ENCODE results near the gene DLST. TPM values are rescaled to one million over a fixed set of nuclear protein-coding genes. Genes with fewer than 3 reads are reported as not detected.

Gene DLST
- polyA plus RNA-seq, 2 of the 4 experiments (the other 2 are of a cell fraction), result 102 to 129 TPM

- Histone ChIP-seq H3K9me3 (no peaks in the 10 kb centered on the region), H3K4me3 (no peak overlapping the region), H3K4me1 (peaks cover 12% of the 10 kb centered on the region), H3K27ac (no peak overlapping the region), H3K4me2 (no peak overlapping the region)
- FAIRE-seq (no peak), DNase-seq (ENCODE audit: low read depth in 1 of 2, low spot score in 1 of 2) (no peak), ATAC-seq (no peak)
- TF ChIP-seq HOXB13 (CRISPR knock-in tag; IDR thresholded peaks at IDR 0.05; ENCODE audit: low read depth) (no peak), HES2 (IDR thresholded peaks at IDR 0.05) (no peak), HEYL (CRISPR knock-in tag; IDR thresholded peaks at IDR 0.05) (no peak), EP300 (IDR thresholded peaks at IDR 0.05) (no peak), EHF (CRISPR knock-in tag; IDR thresholded peaks at IDR 0.05) (no peak), RARB (CRISPR knock-in tag; IDR thresholded peaks at IDR 0.05) (no peak), ESRRA (IDR thresholded peaks at IDR 0.05; ENCODE audit: borderline replicate concordance, low read length) (no peak), EHMT2 (IDR thresholded peaks at IDR 0.05; ENCODE audit: low read depth) (no peak), USF2 (IDR thresholded peaks at IDR 0.05) (no peak), KDM5A (IDR thresholded peaks at IDR 0.05) (no peak), RAD21 (conservative IDR thresholded peaks at IDR 0.05 in 1 of 2, IDR thresholded peaks at IDR 0.05 in 1 of 2) (no peak), ZC3H11A (IDR thresholded peaks at IDR 0.05) (no peak)
- 73% methylated on average over 8 of the region's 8 CpGs for WGBS (ENCODE audit: missing lambda C conversion rate)
- POLR2A ChIA-PET, result interaction anchor here (0.6 kb wide), 1 partner anchor 72 kb away, joined by 3 read pairs; no protein-coding TSS in a partner anchor
- CTCF ChIA-PET, result interaction anchor here (1.2 to 6.2 kb wide), 4 partner anchors 10 to 152 kb away, joined by 3 to 50 read pairs (median 9); no protein-coding TSS in a partner anchor
These were observed 55.0 kb downstream of the DLST start for GRCh38 chr14:74936731-74937130.

- ATAC-seq (no peak), DNase-seq (ENCODE audit: low read depth in 1 of 2, low spot score in 1 of 2) (no peak), FAIRE-seq (no peak)
- ChIA-PET CTCF (interaction anchor here (3.2 to 6.2 kb wide), 3 partner anchors 9 to 151 kb away, joined by 13 to 50 read pairs (median 14); no protein-coding TSS in a partner anchor), POLR2A (no interaction called here)
- Histone ChIP-seq H3K4me1 (peaks cover 12% of the 10 kb centered on the region), H3K4me3 (no peak overlapping the region), H3K9me3 (no peaks in the 10 kb centered on the region), H3K27ac (no peak overlapping the region), H3K4me2 (no peak overlapping the region)
- WGBS (ENCODE audit: missing lambda C conversion rate), result 77% methylated on average over 2 of the region's 2 CpGs
- no peak for TF ChIP-seq NFE2L2 (conservative IDR thresholded peaks at IDR 0.05; ENCODE audit: low read length)
- TF ChIP-seq RFX5 (IDR thresholded peaks at IDR 0.05), result no peak
- TF ChIP-seq NR3C1 (IDR thresholded peaks at IDR 0.05), result no peak
- no peak for TF ChIP-seq CEBPB (IDR thresholded peaks at IDR 0.05)
- TF ChIP-seq USF2 (IDR thresholded peaks at IDR 0.05), result no peak
- no peak for TF ChIP-seq FOXS1 (CRISPR knock-in tag; IDR thresholded peaks at IDR 0.05)
- TF ChIP-seq MYC (IDR thresholded peaks at IDR 0.05; ENCODE audit: borderline replicate concordance, low read length), result no peak
- TF ChIP-seq HMGXB4 (CRISPR knock-in tag; IDR thresholded peaks at IDR 0.05; ENCODE audit: borderline replicate concordance), result no peak
- no peak for TF ChIP-seq TFCP2L1 (CRISPR knock-in tag; IDR thresholded peaks at IDR 0.05)
- no peak for TF ChIP-seq ATOH8 (CRISPR knock-in tag; IDR thresholded peaks at IDR 0.05; ENCODE audit: low read depth)
- TF ChIP-seq HEYL (CRISPR knock-in tag; IDR thresholded peaks at IDR 0.05), result no peak
- TF ChIP-seq KDM5A (IDR thresholded peaks at IDR 0.05), result no peak
- no peak for TF ChIP-seq CHD4 (IDR thresholded peaks at IDR 0.05; ENCODE audit: borderline replicate concordance)
- no peak for TF ChIP-seq GATA3 (IDR thresholded peaks at IDR 0.05; ENCODE audit: borderline replicate concordance)
- TF ChIP-seq TP53 (CRISPR knock-in tag; IDR thresholded peaks at IDR 0.05), result no peak
- TF ChIP-seq CTCF (IDR thresholded peaks at IDR 0.05), result no peak
- TF ChIP-seq E2F6 (IDR thresholded peaks at IDR 0.05; ENCODE audit: borderline replicate concordance, low read depth), result no peak
- TF ChIP-seq ELK1 (IDR thresholded peaks at IDR 0.05; ENCODE audit: low read depth, low read length), result no peak
- no peak for TF ChIP-seq CBX2 (IDR thresholded peaks at IDR 0.05; ENCODE audit: borderline replicate concordance, low read depth)
These were observed 55.5 kb downstream of the DLST start for GRCh38 chr14:74937171-74937570.
